GM23248 (cell line): ENCODE measurements around the gene PLCB2. TPM values are rescaled to one million over a fixed set of nuclear protein-coding genes. Genes with fewer than 3 reads are reported as not detected.

ENCODE experiments used
- DNase-seq: peaks from one replicate; pipeline ENCODE4 v3.0.0-alpha.2; 2015
- H2AFZ ChIP-seq: fragments of 200-600 bp; sonication (generic); 2 replicates; pipeline ENCODE4 v1.6.1; 2016; ENCODE audit warnings: antibody characterized with exemption
- H3F3A ChIP-seq: fragments of 200-600 bp; sonication (generic); 2 replicates; pipeline ENCODE4 v1.6.1; 2016; ENCODE audit warnings: mild to moderate bottlenecking, antibody characterized with exemption, mixed run types; ENCODE audit not compliant: insufficient read depth
- H3K27ac ChIP-seq: fragments of 200-600 bp; sonication (generic); 2 replicates; pipeline ENCODE4 v1.5.1; 2016; ENCODE audit warnings: mild to moderate bottlenecking
- H3K27me3 ChIP-seq: fragments of 200-600 bp; sonication (generic); replicated peaks from 2 replicates; pipeline ENCODE4 v1.6.1; 2016; ENCODE audit warnings: mild to moderate bottlenecking; ENCODE audit not compliant: insufficient read depth
- H3K36me3 ChIP-seq: fragments of 200-600 bp; sonication (generic); 2 replicates; pipeline ENCODE4 v1.6.1; 2016; ENCODE audit warnings: low read depth, mild to moderate bottlenecking
- H3K4me1 ChIP-seq: fragments of 200-600 bp; sonication (generic); 2 replicates; pipeline ENCODE4 v1.6.1; 2016; ENCODE audit warnings: mild to moderate bottlenecking; ENCODE audit not compliant: insufficient read depth
- H3K4me2 ChIP-seq: fragments of 200-600 bp; sonication (generic); one replicate; pipeline ENCODE4 v1.6.1; 2016; ENCODE audit warnings: mild to moderate bottlenecking; ENCODE audit not compliant: unreplicated experiment
- H3K4me3 ChIP-seq: fragments of 200-600 bp; sonication (generic); 2 replicates; pipeline ENCODE4 v1.5.1; 2016; ENCODE audit warnings: mild to moderate bottlenecking
- H3K79me2 ChIP-seq: fragments of 200-600 bp; sonication (generic); 2 replicates; pipeline ENCODE4 v1.6.1; 2016; ENCODE audit warnings: mild to moderate bottlenecking; ENCODE audit not compliant: insufficient read depth
- H3K9ac ChIP-seq: fragments of 200-600 bp; sonication (generic); 2 replicates; pipeline ENCODE4 v1.6.1; 2016; ENCODE audit warnings: mild to moderate bottlenecking
- H3K9me2 ChIP-seq: fragments of 200-600 bp; sonication (generic); 2 replicates; pipeline ENCODE4 v1.6.1; 2016; ENCODE audit warnings: mixed run types, mild to moderate bottlenecking, moderate library complexity; ENCODE audit not compliant: insufficient read depth
- H3K9me3 ChIP-seq: fragments of 200-600 bp; sonication (generic); one replicate; pipeline ENCODE4 v1.6.1; 2017; ENCODE audit warnings: low read depth
- H4K20me1 ChIP-seq: fragments of 200-600 bp; sonication (generic); 2 replicates; pipeline ENCODE4 v1.6.0; 2016; ENCODE audit not compliant: insufficient read depth
- EZH2 ChIP-seq: fragments of 200-600 bp; sonication (generic); IDR thresholded peaks from 2 replicates; pipeline ENCODE4 v1.6.1; 2018; ENCODE audit warnings: antibody characterized with exemption, mild to moderate bottlenecking; ENCODE audit not compliant: insufficient read depth, poor library complexity, severe bottlenecking
- EZH2phosphoT487 ChIP-seq: fragments of 200-600 bp; sonication (generic); IDR thresholded peaks from 2 replicates; pipeline ENCODE4 v1.6.1; 2018; ENCODE audit warnings: antibody characterized with exemption, moderate library complexity, mild to moderate bottlenecking, low read depth; ENCODE audit not compliant: insufficient read depth
- WGBS, 2 experiments: methylation state at CpG; one replicate each; pipeline ENCODE4 v1.1.6; 2015 to 2017; ENCODE audit warnings: low lambda C conversion rate in 2 of 2, low coverage in 1 of 2; ENCODE audit errors: missing lambda C conversion rate in 2 of 2; 5-methylcytosine and 5-hydroxymethylcytosine counted together
- in situ Hi-C: fragments of 300-500 bp; cut with MboI; formaldehyde crosslinking; loops from 2 replicates; pipeline ENCODE4 v1.15.0; 2020
- polyA plus RNA-seq: library from polyadenylated mRNA; unstranded; fragments of >200 nt; fragmentation: Nextera tagmentation; extraction: Ambion mirVana; gene quantifications from 2 replicates; pipeline ENCODE4 v1.2.1, GENCODE V29; 2016
- total RNA-seq: library from RNA; depleted of rRNA; stranded (reverse); fragments of >200 nt; shearing (Covaris generic); gene quantifications from 2 replicates; pipeline ENCODE4 v1.2.3, GENCODE V29; 2014

The PLCB2 gene
- total and polyA plus RNA-seq, 2 experiments from 2014 or later, result 0.54 to 1.1 TPM

DNA sequence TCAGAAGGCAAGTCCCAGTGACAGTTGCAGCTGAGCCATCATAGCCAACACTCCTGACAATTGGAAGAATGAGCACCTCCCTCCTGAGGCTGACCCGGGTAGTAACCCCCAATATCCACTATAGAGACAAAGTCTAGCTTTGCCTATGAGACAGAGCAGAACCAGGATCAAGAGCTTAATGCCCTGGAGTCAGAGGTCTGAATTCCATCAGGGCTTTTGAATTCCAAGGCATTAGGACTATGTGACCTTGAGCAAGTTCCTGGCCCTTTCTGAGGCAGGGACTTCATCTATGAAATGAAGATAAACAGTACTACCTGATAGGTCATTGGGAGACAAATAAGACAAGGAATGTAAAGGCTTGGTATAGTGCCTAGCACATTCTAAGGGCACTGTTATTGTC lies 12.7 kb upstream of the PLCB2 start:
- Histone ChIP-seq H3K9me3 (no peaks in the 10 kb centered on the region), H3K36me3 (no peaks in the 10 kb centered on the region), H3K9me2 (no peaks in the 10 kb centered on the region), H3K27me3 (no peaks in the 10 kb centered on the region), H3K4me3 (no peak overlapping the region), H3K4me1 (peaks cover 10% of the 10 kb centered on the region), H3K9ac (no peak overlapping the region), H3K4me2 (no peak overlapping the region), H4K20me1 (no peaks in the 10 kb centered on the region), H2AFZ (no peak overlapping the region), H3F3A (peaks cover 8% of the 10 kb centered on the region; the same call in 1 of the 2 replicates), H3K27ac (no peak overlapping the region), H3K79me2 (peaks cover 11% of the 10 kb centered on the region; the same call in 1 of the 2 replicates)
- WGBS, 2 experiments, result 62 to 100% methylated on average over 1 of the region's 1 CpG
- no peak for TF ChIP-seq EZH2phosphoT487
- no peak for TF ChIP-seq EZH2
- in situ Hi-C loops, result no loop called here
- no peak for DNase-seq

DNA sequence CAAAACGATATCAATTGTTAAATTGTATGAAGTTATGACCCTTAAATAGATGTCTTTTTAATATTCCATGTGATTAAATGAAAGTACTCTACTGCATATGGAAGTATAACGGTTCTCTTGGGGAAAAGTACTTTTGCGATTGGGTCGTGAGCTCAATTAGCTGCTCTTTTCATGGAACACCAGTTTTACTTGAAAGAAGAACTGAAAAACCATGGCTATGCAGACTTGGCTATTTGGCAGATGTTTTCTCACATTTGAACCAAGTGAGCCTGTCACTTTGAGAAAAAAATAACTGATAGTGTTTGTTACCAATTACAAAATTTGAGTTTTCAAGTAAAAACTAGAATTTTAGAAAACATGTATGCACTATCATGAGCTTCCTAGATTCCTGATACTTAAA lies 9.8 kb upstream of the PLCB2 start:
- H3K27ac ChIP-seq, result no peak overlapping the region
- no peak overlapping the region for H3K4me3 ChIP-seq
- H3K9me2 ChIP-seq, result no peaks in the 10 kb centered on the region
- H4K20me1 ChIP-seq, result no peaks in the 10 kb centered on the region
- no peaks in the 10 kb centered on the region for H3K27me3 ChIP-seq
- no peaks in the 10 kb centered on the region for H3K79me2 ChIP-seq
- DNase-seq, result no peak
- peaks cover 27% of the 10 kb centered on the region for H3K4me1 ChIP-seq
- H3K9ac ChIP-seq, result no peak overlapping the region
- H3K4me2 ChIP-seq, result no peak overlapping the region
- 68 to 74% methylated on average over 4 of the region's 4 CpGs for WGBS, 2 experiments
- H3K36me3 ChIP-seq, result no peaks in the 10 kb centered on the region
- H2AFZ ChIP-seq, result no peak overlapping the region
- peaks cover 15% of the 10 kb centered on the region for H3F3A ChIP-seq
- H3K9me3 ChIP-seq, result no peaks in the 10 kb centered on the region
- TF ChIP-seq EZH2, result no peak
- TF ChIP-seq EZH2phosphoT487, result no peak
- in situ Hi-C loops, result no loop called here

DNA sequence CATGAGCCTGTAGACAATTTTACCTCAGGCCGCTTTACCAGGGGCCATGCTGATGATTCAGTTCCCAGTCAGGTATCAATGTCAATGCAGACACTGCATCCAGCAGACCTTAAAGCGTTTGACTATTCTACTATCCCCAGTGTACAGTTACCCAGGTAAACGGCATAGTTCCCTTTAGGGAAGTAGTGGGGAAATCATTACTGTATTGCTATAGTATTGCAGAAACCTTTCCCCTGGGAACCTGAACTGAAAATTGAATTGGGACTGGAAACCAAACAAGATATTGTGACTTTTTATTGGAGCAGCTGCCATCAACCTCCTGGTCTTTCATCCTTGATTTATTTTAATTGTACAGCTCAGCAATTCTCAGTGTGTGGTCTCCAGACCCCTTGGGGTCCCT lies 9.2 kb upstream of the PLCB2 start:
- Histone ChIP-seq H4K20me1 (no peaks in the 10 kb centered on the region), H3K27ac (no peak overlapping the region), H3F3A (peaks cover 14% of the 10 kb centered on the region), H3K79me2 (no peaks in the 10 kb centered on the region), H3K9ac (no peak overlapping the region), H3K4me1 (peaks cover 27% of the 10 kb centered on the region), H3K9me3 (no peaks in the 10 kb centered on the region), H2AFZ (no peak overlapping the region), H3K27me3 (no peaks in the 10 kb centered on the region), H3K9me2 (no peaks in the 10 kb centered on the region), H3K4me3 (no peak overlapping the region), H3K36me3 (no peaks in the 10 kb centered on the region), H3K4me2 (no peak overlapping the region)
- WGBS, 2 experiments, result 76 to 82% methylated on average over 3 of the region's 3 CpGs
- TF ChIP-seq EZH2phosphoT487 (no peak), EZH2 (no peak)
- in situ Hi-C loops, result no loop called here
- DNase-seq, result no peak

DNA sequence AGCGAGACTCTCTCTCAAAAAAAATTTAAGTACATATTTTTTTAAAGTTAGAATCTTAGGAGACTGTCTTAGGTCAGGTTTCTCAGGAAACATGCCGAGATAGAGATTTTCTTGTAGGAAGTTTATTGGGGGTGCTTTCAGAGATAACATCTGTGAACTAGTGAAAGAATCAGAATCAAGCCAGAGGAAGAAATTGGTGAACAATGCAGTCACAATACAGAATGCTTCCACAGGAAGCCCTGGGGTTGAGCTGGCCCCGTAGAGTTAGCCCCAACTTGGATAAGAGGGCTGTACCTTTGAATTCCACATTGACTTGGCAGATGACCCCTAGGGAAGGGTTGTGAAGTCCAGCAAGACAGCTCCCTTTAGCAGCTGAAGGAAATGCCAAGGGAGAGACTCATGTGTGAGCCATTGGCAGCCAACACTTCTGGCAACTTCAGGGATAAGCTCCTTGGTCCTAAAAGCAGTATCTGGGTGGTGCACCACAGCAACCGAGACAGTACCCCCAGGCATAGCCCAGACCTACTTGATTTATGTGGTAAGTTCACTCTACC lies 7.1 kb upstream of the PLCB2 start:
- H3K27me3 ChIP-seq, result no peaks in the 10 kb centered on the region
- TF ChIP-seq EZH2, result no peak

More for the DNA sequence above, 7.1 kb upstream of the PLCB2 start:
- Histone ChIP-seq H3K4me3 (peak overlapping the region; percentile 19; the same call in 1 of the 2 replicates), H2AFZ (no peak overlapping the region), H3K9me3 (no peaks in the 10 kb centered on the region), H3K4me1 (peaks cover 27% of the 10 kb centered on the region), H3K79me2 (no peaks in the 10 kb centered on the region), H3K27ac (no peak overlapping the region), H3K4me2 (peak overlapping the region; percentile 55), H3K9me2 (no peaks in the 10 kb centered on the region), H3F3A (peaks cover 7% of the 10 kb centered on the region), H3K9ac (no peak overlapping the region), H4K20me1 (no peaks in the 10 kb centered on the region), H3K36me3 (no peaks in the 10 kb centered on the region)
- peak; percentile 91 for DNase-seq
- 44 to 48% methylated on average over 4 of the region's 4 CpGs for WGBS, 2 experiments
- in situ Hi-C loops, result no loop called here
